Stomach (tissue), 4 donors: Measurements from ENCODE around the gene PHACTR4.

Source experiments
- EP300 ChIP-seq: sonication (generic); formaldehyde crosslinking; IDR thresholded peaks from one replicate; pipeline ENCODE4 v1.6.1; 2017; ENCODE audit warnings: antibody characterized with exemption
- POLR2A ChIP-seq, 4 donors: fragments of 450-650 bp; IDR thresholded peaks; one replicate each; pipeline ENCODE4 v1.6.1; 2016; ENCODE audit warnings: antibody characterized with exemption in 4 of 4, control low read depth in 2 of 4, mild to moderate bottlenecking in 1 of 4, moderate library complexity in 1 of 4
- TF ChIP-seq, protein P1 (sequence below), 7 experiments: fragments of 450-650 bp in 4 of 7; fragments of 200-600 bp in 3 of 7; sonication (generic) in 3 of 7; IDR thresholded peaks; one replicate each; pipeline ENCODE4 v1.5.1; 2016 to 2019; ENCODE audit warnings: antibody characterized with exemption in 7 of 7, control low read depth in 2 of 7, mild to moderate bottlenecking in 1 of 7

DNA sequence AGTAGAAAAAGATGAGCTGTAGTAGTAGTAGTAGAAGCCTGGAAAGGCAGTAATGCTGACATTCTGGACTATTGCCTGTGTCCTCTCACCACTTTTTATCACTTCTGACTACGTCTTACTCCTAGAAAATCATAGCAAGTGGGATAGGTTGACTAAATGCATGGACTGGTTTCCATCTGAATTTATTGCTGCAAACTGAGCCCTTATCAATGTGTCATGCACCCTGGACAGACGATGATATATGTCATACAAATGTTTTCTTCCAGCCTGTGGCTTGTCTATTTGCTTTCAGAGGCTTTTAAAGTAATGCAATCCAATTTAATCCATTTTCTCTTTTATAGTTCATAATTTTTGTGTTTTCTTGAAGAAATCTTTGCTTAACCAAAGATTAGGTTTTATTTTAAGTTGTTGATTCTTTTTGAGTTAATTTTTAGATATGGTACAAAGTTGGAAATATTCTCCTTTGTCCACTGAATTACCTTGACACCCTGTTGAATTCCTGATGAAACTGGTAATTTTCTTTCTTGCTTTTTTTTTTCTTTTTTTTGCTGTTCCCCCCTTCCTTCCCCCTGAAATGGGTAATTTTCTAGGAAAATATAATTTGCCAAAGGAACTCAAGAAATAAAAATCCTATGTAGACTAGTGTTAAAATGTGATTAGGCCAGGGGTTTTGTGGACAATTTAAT lies 47.1 kb downstream of the PHACTR4 start:
- TF ChIP-seq, protein P1, sequence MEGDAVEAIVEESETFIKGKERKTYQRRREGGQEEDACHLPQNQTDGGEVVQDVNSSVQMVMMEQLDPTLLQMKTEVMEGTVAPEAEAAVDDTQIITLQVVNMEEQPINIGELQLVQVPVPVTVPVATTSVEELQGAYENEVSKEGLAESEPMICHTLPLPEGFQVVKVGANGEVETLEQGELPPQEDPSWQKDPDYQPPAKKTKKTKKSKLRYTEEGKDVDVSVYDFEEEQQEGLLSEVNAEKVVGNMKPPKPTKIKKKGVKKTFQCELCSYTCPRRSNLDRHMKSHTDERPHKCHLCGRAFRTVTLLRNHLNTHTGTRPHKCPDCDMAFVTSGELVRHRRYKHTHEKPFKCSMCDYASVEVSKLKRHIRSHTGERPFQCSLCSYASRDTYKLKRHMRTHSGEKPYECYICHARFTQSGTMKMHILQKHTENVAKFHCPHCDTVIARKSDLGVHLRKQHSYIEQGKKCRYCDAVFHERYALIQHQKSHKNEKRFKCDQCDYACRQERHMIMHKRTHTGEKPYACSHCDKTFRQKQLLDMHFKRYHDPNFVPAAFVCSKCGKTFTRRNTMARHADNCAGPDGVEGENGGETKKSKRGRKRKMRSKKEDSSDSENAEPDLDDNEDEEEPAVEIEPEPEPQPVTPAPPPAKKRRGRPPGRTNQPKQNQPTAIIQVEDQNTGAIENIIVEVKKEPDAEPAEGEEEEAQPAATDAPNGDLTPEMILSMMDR (IDR thresholded peaks at IDR 0.05) = no peak
- TF ChIP-seq EP300 = no peak
- no peak for TF ChIP-seq POLR2A (IDR thresholded peaks at IDR 0.05)
